ENCODE data around the gene ZNF408.

DNA sequence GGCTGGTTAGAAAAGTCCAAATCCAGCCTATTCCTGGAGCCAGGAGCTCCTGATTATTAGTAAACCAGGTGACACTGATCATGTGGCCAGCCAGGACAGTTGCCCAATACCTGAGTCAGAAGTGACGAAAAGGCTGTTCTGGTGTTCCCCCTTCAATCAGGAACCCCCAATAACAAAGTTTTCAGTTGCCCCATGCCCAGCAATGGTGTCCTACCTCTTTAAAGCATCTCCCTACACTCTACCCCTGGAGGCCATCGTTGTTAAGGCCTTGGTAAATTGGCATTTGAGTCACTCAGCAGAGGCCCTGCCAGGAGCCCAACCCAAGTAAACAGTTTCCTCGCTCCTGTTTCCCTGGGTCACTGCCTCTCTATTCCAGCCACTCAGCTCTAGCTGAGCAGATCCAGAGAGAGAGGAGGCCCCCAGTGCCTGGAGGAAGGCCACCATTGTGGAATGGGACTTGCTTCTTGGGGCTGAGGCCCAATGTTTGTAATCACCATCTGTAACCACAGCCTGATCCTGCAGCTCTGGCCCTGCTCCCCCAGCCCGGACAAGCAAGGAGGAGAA is 25.5 kb upstream of the ZNF408 start:
- TF ChIP-seq, protein P1, sequence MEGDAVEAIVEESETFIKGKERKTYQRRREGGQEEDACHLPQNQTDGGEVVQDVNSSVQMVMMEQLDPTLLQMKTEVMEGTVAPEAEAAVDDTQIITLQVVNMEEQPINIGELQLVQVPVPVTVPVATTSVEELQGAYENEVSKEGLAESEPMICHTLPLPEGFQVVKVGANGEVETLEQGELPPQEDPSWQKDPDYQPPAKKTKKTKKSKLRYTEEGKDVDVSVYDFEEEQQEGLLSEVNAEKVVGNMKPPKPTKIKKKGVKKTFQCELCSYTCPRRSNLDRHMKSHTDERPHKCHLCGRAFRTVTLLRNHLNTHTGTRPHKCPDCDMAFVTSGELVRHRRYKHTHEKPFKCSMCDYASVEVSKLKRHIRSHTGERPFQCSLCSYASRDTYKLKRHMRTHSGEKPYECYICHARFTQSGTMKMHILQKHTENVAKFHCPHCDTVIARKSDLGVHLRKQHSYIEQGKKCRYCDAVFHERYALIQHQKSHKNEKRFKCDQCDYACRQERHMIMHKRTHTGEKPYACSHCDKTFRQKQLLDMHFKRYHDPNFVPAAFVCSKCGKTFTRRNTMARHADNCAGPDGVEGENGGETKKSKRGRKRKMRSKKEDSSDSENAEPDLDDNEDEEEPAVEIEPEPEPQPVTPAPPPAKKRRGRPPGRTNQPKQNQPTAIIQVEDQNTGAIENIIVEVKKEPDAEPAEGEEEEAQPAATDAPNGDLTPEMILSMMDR (IDR thresholded peaks at IDR 0.05; ENCODE audit: insufficient read depth, low read length, poor library complexity, severe bottlenecking): no peak
- TF ChIP-seq EZH2phosphoT487 (conservative IDR thresholded peaks at IDR 0.05; ENCODE audit: low read length): no peak

Data from SU-DHL-6 (cell line).